Measurements from ENCODE around the gene TBC1D25.
"Not testable (repeated sequence)": the region's sequence is repeated elsewhere in the genome, so short reads cannot be mapped to it uniquely, and the experiment has no call there.

Gene TBC1D25

DNA sequence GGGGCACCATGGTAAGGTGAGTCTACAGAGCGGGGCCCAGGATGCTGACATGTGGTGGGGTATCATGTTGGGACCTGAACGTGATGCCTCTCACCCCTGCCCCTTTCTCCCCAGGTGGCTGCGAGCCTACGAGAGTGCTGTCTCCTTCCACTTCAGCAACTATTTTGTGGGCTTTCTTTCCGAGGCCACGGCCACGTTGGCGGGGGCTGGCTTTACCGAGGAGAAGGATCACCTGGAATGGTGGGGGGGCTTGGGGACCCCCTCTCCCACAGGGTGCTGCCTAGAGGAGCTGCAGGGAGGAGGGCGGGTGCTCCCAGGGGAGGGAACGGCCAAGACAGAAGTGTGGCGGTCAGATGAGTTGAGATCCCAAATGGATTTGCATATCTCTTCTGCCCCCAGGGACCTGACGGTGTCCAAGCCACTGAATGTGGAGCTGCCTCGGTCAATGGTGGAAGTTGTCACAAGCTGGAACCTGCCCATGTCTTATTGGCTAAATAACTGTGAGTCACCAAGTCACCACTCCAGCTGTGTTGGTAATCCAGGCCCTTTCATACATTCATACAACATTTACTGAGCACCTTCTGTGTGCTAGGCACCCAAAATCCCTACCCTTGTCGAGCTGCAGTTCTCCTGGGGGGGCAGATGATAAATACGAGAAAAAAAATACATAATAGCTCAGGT is 25.2 kb upstream of the TBC1D25 start:
- H3K4me3 ChIP-seq (ENCODE audit: low read depth, low read length): no peak overlapping the region
- TF ChIP-seq CTCF (IDR thresholded peaks at IDR 0.05; ENCODE audit: low read depth, low read length): no peak
- in situ Hi-C loops (cut with HindIII; ENCODE audit: low sequenced_read_pairs): no loop called here
- DNase-seq (ENCODE audit: low read depth, low spot score): no peak

DNA sequence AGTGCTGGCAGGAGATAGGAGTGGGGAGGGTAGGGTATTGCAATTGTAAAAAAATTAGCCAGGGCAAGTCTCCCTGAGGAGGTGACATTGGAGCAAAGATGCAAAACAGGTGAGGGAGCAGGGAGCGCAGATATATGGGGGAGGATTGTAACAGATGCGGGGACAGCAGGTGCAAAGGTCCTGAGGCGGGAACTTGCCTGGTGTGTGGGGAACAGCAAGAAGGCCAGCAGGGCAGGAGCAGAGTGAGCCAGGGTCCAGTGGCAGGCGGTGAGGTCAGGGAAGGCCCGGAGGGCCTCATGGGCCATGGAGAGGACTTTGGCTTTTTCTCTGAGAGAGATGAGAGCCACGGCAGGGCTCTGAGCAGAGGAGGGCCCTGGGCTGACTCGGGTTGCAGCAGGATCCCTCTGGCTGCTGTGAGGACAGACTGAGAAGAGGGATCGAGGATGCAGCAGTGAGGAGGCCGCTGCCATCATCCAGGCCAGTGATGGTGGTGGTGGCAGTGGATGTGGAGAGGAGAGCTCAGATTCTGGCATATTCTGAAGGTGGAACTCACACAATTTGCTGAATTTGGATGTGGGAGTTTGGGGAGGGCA is 24.6 kb upstream of the TBC1D25 start:
- H3K4me3 ChIP-seq (ENCODE audit: low read depth, low read length): no peak overlapping the region
- DNase-seq (ENCODE audit: low read depth, low spot score): no peak
- TF ChIP-seq CTCF (IDR thresholded peaks at IDR 0.05; ENCODE audit: low read depth, low read length): no peak
- in situ Hi-C loops (cut with HindIII; ENCODE audit: low sequenced_read_pairs): no loop called here

GRCh38 chrX:48515842-48516241 is 23.7 kb upstream of the TBC1D25 start:
- H3K4me3 ChIP-seq (ENCODE audit: low read depth, low read length): no peak overlapping the region
- in situ Hi-C loops (cut with HindIII; ENCODE audit: low sequenced_read_pairs): no loop called here
- no peak for TF ChIP-seq CTCF (IDR thresholded peaks at IDR 0.05; ENCODE audit: low read depth, low read length)
- DNase-seq (ENCODE audit: low read depth, low spot score): no peak

DNA sequence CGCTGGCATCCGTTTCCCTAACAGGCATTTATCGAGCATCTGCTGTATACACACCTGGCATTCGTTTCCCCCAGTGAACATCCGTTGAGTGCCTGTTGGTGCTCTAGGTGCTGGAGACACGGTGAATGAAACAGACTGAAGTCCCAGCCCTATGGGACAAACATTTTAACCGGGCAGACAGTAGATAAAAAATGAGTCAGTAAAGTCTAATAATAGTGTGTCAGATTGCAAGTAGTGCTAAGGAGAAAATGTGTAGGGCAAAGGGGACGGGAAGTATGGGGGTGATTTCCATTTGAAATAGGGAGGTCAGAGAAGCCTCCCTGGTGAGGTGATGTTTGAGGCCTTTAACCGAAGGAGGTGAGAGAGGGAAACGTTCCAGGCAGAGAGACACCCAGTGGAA is 23.2 kb upstream of the TBC1D25 start:
- no peak for TF ChIP-seq CTCF (IDR thresholded peaks at IDR 0.05; ENCODE audit: low read depth, low read length)
- no peak for DNase-seq (ENCODE audit: low read depth, low spot score)
- in situ Hi-C loops (cut with HindIII; ENCODE audit: low sequenced_read_pairs): no loop called here
- H3K4me3 ChIP-seq (ENCODE audit: low read depth, low read length): no peak overlapping the region

DNA sequence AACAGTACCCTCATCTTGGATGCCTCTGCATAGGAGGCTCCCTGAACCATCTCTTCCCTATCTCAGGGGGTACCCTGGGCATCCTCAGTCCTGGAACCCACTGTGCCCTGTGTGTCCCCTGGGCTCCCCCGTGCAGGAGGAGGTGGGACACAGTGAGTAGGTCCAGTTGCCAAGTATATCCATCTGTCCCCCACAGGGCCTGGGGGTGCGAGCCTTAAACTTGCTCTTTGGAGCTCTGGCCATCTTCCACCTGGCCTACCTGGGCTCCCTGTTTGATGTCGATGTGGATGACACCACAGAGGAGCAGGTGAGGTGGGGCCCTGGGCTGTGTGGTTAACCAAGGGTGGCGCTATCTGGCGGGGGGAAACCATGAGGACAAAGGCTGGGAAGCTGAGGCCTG is 22.5 kb upstream of the TBC1D25 start:
- no peak for DNase-seq (ENCODE audit: low read depth, low spot score)
- in situ Hi-C loops (cut with HindIII; ENCODE audit: low sequenced_read_pairs): no loop called here
- TF ChIP-seq CTCF (IDR thresholded peaks at IDR 0.05; ENCODE audit: low read depth, low read length): no peak
- H3K4me3 ChIP-seq (ENCODE audit: low read depth, low read length): no peak overlapping the region

DNA sequence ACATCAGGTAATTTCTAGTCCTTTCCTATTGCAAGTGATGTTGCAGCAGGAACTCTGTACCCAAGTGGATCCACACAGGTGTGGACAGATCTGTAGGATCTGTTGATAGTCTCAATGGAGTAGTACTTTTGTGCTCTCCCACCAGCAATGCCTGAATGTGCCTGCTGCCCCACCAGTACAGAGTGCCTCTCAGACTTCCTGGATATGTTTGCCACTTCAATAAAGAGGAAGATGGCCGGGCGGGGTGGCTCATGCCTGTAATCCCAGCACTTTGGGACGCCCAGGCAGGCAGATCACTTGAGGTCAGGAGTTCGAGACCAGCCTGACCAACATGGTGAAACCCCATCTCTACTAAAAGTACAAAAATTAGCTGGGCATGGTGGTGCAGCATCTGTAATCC is 20.0 kb upstream of the TBC1D25 start:
- in situ Hi-C loops (cut with HindIII; ENCODE audit: low sequenced_read_pairs); H3K4me3 ChIP-seq (ENCODE audit: low read depth, low read length); DNase-seq (ENCODE audit: low read depth, low spot score): not testable (repeated sequence)

GRCh38 chrX:48520455-48520854 is 19.1 kb upstream of the TBC1D25 start:
- no peak overlapping the region for H3K4me3 ChIP-seq (ENCODE audit: low read depth, low read length)
- in situ Hi-C loops (cut with HindIII; ENCODE audit: low sequenced_read_pairs): no loop called here
- TF ChIP-seq CTCF (IDR thresholded peaks at IDR 0.05; ENCODE audit: low read depth, low read length): no peak
- no peak for DNase-seq (ENCODE audit: low read depth, low spot score)
